H9 (cell line): ENCODE data around the gene LEFTY1. TPM values are rescaled to one million over a fixed set of nuclear protein-coding genes. Genes with fewer than 3 reads are reported as not detected.

Experiments used
- microRNA-seq: library from miRNA; unstranded; fragments of <30 nt; microRNA quantifications from one replicate; pipeline ENCODE4, GENCODE V29; 2020; ENCODE audit warnings: borderline microRNAs expressed
- total RNA-seq: library from RNA; stranded (reverse); gene quantifications from 2 replicates; pipeline ENCODE4 v1.2.1, GENCODE V29; 2021

Gene LEFTY1
- total RNA-seq, 1 experiment from 2014 or later, result 107 TPM

Small RNA genes lying within 50 kb of the gene (microRNA-seq; reads per million reads assigned to microRNA genes)
- gene MIR6741, result 0.58 reads per million

Other genes with a start within 250 kb of the LEFTY1 start
- 284 and 285 TPM in 2 replicates for gene ENAH, start 236.0 kb downstream of the LEFTY1 start, total RNA-seq
- 396 and 403 TPM in 2 replicates for gene SRP9, start 111.3 kb downstream of the LEFTY1 start, total RNA-seq
- 40.6 and 41.0 TPM in 2 replicates for gene EPHX1, start 79.0 kb downstream of the LEFTY1 start, total RNA-seq
- 75.7 and 80.7 TPM in 2 replicates for gene TMEM63A, start 6.8 kb downstream of the LEFTY1 start, total RNA-seq
- gene PYCR2, start 35.1 kb upstream of the LEFTY1 start, total RNA-seq, result 104 TPM in 2 replicates
- 16.3 and 16.9 TPM in 2 replicates for gene LEFTY2, start 52.1 kb upstream of the LEFTY1 start, total RNA-seq
- gene SDE2, start 110.2 kb upstream of the LEFTY1 start, total RNA-seq, result 20.5 and 21.7 TPM in 2 replicates
- gene H3-3A, start 173.6 kb upstream of the LEFTY1 start, total RNA-seq, result 1,129 and 1,182 TPM in 2 replicates